Measurements from ENCODE around the gene CUL4B. TPM values are rescaled to one million over a fixed set of nuclear protein-coding genes. Genes with fewer than 3 reads are reported as not detected.

Gene CUL4B
- total RNA-seq, 2 experiments from 2014 or later: 15.5 to 42.2 TPM

DNA sequence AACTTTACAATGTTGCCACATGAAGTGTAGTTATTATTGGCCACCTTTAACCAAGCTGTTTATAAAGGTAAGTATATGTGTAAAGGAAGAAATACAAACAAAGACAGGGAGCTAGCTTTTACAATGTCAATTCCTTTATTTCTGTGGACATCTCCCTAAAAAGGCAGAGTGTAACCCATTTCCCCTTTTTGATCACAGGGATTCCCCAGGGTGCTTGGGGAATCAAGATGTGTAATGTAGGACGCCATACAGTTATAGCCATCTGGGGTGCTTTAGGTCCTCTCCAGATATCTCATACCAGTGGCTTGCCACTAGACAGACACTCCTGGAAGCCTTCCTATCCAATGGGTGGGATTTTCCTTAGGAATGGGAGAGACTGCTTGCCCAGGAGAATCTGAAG, 4.2 kb upstream of the CUL4B start:
- peaks cover 12% of the 10 kb centered on the region for H3K4me1 ChIP-seq (ENCODE audit: insufficient read depth, low read length, poor library complexity, severe bottlenecking)
- H3K9me2 ChIP-seq (ENCODE audit: insufficient read depth, low read length): no peaks in the 10 kb centered on the region
- no peak overlapping the region for H3K4me2 ChIP-seq (ENCODE audit: low read length)
- no peaks in the 10 kb centered on the region for H3K36me3 ChIP-seq (ENCODE audit: insufficient read depth, low read length)
- H4K20me1 ChIP-seq (ENCODE audit: insufficient read depth, low read length): no peaks in the 10 kb centered on the region
- intact Hi-C loops (cut with micrococcal nuclease; ENCODE audit: unreplicated experiment): no loop called here
- no peak overlapping the region for H2AFZ ChIP-seq (ENCODE audit: low read length)
- no peaks in the 10 kb centered on the region for H3K9me3 ChIP-seq (ENCODE audit: low read length)
- H3K4me3 ChIP-seq (ENCODE audit: low read depth, low read length, poor library complexity, severe bottlenecking): no peak overlapping the region
- H3K27ac ChIP-seq (ENCODE audit: low read depth, low read length, poor library complexity, severe bottlenecking): no peak overlapping the region
- no peak for DNase-seq (ENCODE audit: low spot score)
- CTCF ChIA-PET (ENCODE audit: unreplicated experiment): no interaction called here
- BruUV-seq (replicated peaks): no TSS peak
- POLR2A ChIA-PET: no interaction called here
- TF ChIP-seq, protein P1, sequence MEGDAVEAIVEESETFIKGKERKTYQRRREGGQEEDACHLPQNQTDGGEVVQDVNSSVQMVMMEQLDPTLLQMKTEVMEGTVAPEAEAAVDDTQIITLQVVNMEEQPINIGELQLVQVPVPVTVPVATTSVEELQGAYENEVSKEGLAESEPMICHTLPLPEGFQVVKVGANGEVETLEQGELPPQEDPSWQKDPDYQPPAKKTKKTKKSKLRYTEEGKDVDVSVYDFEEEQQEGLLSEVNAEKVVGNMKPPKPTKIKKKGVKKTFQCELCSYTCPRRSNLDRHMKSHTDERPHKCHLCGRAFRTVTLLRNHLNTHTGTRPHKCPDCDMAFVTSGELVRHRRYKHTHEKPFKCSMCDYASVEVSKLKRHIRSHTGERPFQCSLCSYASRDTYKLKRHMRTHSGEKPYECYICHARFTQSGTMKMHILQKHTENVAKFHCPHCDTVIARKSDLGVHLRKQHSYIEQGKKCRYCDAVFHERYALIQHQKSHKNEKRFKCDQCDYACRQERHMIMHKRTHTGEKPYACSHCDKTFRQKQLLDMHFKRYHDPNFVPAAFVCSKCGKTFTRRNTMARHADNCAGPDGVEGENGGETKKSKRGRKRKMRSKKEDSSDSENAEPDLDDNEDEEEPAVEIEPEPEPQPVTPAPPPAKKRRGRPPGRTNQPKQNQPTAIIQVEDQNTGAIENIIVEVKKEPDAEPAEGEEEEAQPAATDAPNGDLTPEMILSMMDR (conservative IDR thresholded peaks at IDR 0.05; ENCODE audit: low read length): no peak
- TF ChIP-seq EZH2phosphoT487 (IDR thresholded peaks at IDR 0.05; ENCODE audit: borderline replicate concordance, low read depth, low read length): no peak
- peaks cover 6% of the 10 kb centered on the region; the same call in 1 of the 2 replicates for H3K79me2 ChIP-seq (ENCODE audit: insufficient read depth, low read depth, low read length)

DNA sequence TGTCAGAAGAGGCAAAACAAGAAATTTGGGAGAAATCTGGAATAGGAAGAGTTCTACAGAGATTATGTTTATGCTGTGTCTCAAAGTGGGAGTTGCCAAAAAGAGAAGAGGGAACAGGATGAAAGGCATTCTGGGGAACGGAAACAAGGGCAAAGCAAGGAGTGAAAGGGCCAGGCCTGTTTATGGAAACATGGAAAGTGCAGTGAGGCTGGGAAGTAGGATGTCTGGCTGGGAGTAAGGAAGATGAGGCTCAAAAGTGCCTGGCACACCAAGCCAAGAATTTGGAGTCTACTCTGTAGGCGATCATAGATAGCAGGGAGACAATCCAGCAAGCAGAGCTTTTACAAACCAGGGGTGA, 1.8 kb upstream of the CUL4B start:
- H3K9me2 ChIP-seq (ENCODE audit: insufficient read depth, low read length): no peaks in the 10 kb centered on the region
- ChIA-PET POLR2A (interaction anchor here (1.3 to 1.5 kb wide), 3 partner anchors 10 to 42 kb away, joined by 3 to 18 read pairs (median 5); partner anchors contain the start of gene MCTS1), CTCF (ENCODE audit: unreplicated experiment) (no interaction called here)
- DNase-seq (ENCODE audit: low spot score): no peak
- intact Hi-C loops (cut with micrococcal nuclease; ENCODE audit: unreplicated experiment): no loop called here
- peaks cover 30% of the 10 kb centered on the region for H3K79me2 ChIP-seq (ENCODE audit: insufficient read depth, low read depth, low read length)
- TF ChIP-seq EZH2phosphoT487 (IDR thresholded peaks at IDR 0.05; ENCODE audit: borderline replicate concordance, low read depth, low read length): no peak
- TF ChIP-seq, protein P1 (conservative IDR thresholded peaks at IDR 0.05; ENCODE audit: low read length): no peak
- H3K36me3 ChIP-seq (ENCODE audit: insufficient read depth, low read length): peaks cover 4% of the 10 kb centered on the region
- no TSS peak for BruUV-seq (replicated peaks)
- peak overlapping the region; percentile 85 for H3K27ac ChIP-seq (ENCODE audit: low read depth, low read length, poor library complexity, severe bottlenecking)
- peak overlapping the region; percentile 91 for H3K4me2 ChIP-seq (ENCODE audit: low read length)
- peaks cover 20% of the 10 kb centered on the region for H3K4me1 ChIP-seq (ENCODE audit: insufficient read depth, low read length, poor library complexity, severe bottlenecking)
- H2AFZ ChIP-seq (ENCODE audit: low read length): no peak overlapping the region; the same call in 1 of the 2 replicates
- H3K9me3 ChIP-seq (ENCODE audit: low read length): no peaks in the 10 kb centered on the region
- H4K20me1 ChIP-seq (ENCODE audit: insufficient read depth, low read length): no peaks in the 10 kb centered on the region
- H3K4me3 ChIP-seq (ENCODE audit: low read depth, low read length, poor library complexity, severe bottlenecking): peak overlapping the region; percentile 90
